H9 (cell line): ENCODE data around the gene MXD4. TPM values are rescaled to one million over a fixed set of nuclear protein-coding genes. Genes with fewer than 3 reads are reported as not detected.

Source experiments
- DNase-seq: peaks from one replicate; pipeline ENCODE4 v3.0.0-alpha.2; 2017
- H2AFZ ChIP-seq: one replicate; pipeline ENCODE4 v1.6.1; 2013; ENCODE audit warnings: mild to moderate bottlenecking, low read length, control low read depth, moderate library complexity
- H2AK5ac ChIP-seq: 2 replicates; pipeline ENCODE4 v1.6.1; 2013; ENCODE audit warnings: low read length, control low read depth, mixed read lengths; ENCODE audit not compliant: insufficient read length
- H2BK120ac ChIP-seq: one replicate; pipeline ENCODE4 v1.6.1; 2013; ENCODE audit warnings: low read depth, mild to moderate bottlenecking, low read length, control low read depth, inconsistent platforms; ENCODE audit not compliant: poor library complexity, severe bottlenecking
- H2BK12ac ChIP-seq: 2 replicates; pipeline ENCODE4 v1.6.1; 2013; ENCODE audit warnings: low read length, control low read depth, mixed read lengths, low read depth; ENCODE audit not compliant: insufficient read length
- H2BK15ac ChIP-seq: 2 replicates; pipeline ENCODE4 v1.6.1; 2013; ENCODE audit warnings: low read depth, low read length, control low read depth
- H2BK20ac ChIP-seq: one replicate; pipeline ENCODE4 v1.6.1; 2013; ENCODE audit warnings: low read depth, mild to moderate bottlenecking, low read length, control low read depth, inconsistent platforms; ENCODE audit not compliant: poor library complexity, severe bottlenecking
- H2BK5ac ChIP-seq: 2 replicates; pipeline ENCODE4 v1.6.1; 2013; ENCODE audit warnings: low read length, control low read depth, mixed read lengths; ENCODE audit not compliant: insufficient read length
- H3K14ac ChIP-seq: 2 replicates; pipeline ENCODE4 v1.6.1; 2013; ENCODE audit warnings: low read length, control low read depth; ENCODE audit not compliant: insufficient read depth
- H3K18ac ChIP-seq: 2 replicates; pipeline ENCODE4 v1.6.1; 2013; ENCODE audit warnings: low read depth, mild to moderate bottlenecking, mixed read lengths, low read length, control low read depth; ENCODE audit not compliant: insufficient read length
- H3K23ac ChIP-seq: 2 replicates; pipeline ENCODE4 v1.6.1; 2013; ENCODE audit warnings: low read length, control low read depth, mixed read lengths, low read depth; ENCODE audit not compliant: insufficient read length
- H3K23me2 ChIP-seq: 2 replicates; pipeline ENCODE4 v1.6.1; 2013; ENCODE audit warnings: low read depth, mild to moderate bottlenecking, mixed read lengths, low read length, control low read depth; ENCODE audit not compliant: insufficient read length, poor library complexity, severe bottlenecking
- H3K27ac ChIP-seq: 2 replicates; pipeline ENCODE4 v1.5.1; 2013; ENCODE audit warnings: low read length, control low read depth, mixed read lengths, low read depth; ENCODE audit not compliant: insufficient read length
- H3K27me3 ChIP-seq: 2 replicates; pipeline ENCODE4 v1.6.1; 2013; ENCODE audit warnings: low read length, control low read depth, inconsistent platforms; ENCODE audit not compliant: insufficient read depth
- H3K4ac ChIP-seq: 2 replicates; pipeline ENCODE4 v1.6.1; 2013; ENCODE audit warnings: low read depth, mild to moderate bottlenecking, control low read depth, inconsistent platforms, low read length, moderate library complexity
- H3K4me1 ChIP-seq: 2 replicates; pipeline ENCODE4 v1.6.1; 2013; ENCODE audit warnings: low read length, control low read depth, inconsistent platforms; ENCODE audit not compliant: insufficient read depth
- H3K4me2 ChIP-seq: 2 replicates; pipeline ENCODE4 v1.6.1; 2013; ENCODE audit warnings: low read length, control low read depth, mixed read lengths; ENCODE audit not compliant: insufficient read length, insufficient read depth
- H3K56ac ChIP-seq: 2 replicates; pipeline ENCODE4 v1.6.1; 2013; ENCODE audit warnings: low read depth, mild to moderate bottlenecking, mixed read lengths, low read length, control low read depth; ENCODE audit not compliant: insufficient read length
- H3K79me1 ChIP-seq: 2 replicates; pipeline ENCODE4 v1.6.1; 2013; ENCODE audit warnings: low read depth, mild to moderate bottlenecking, moderate library complexity, low read length, control low read depth, inconsistent platforms; ENCODE audit not compliant: insufficient read depth, poor library complexity, severe bottlenecking
- H3K79me2 ChIP-seq: 2 replicates; pipeline ENCODE4 v1.6.1; 2013; ENCODE audit warnings: low read length, control low read depth, inconsistent platforms; ENCODE audit not compliant: insufficient read depth
- H3K9ac ChIP-seq: 2 replicates; pipeline ENCODE4 v1.6.1; 2013; ENCODE audit warnings: low read length, control low read depth, mixed read lengths; ENCODE audit not compliant: insufficient read length; ENCODE audit errors: extremely low read depth
- H3K9me3 ChIP-seq: one replicate; pipeline ENCODE4 v1.6.1; 2013; ENCODE audit warnings: low read depth, low read length, inconsistent platforms; ENCODE audit not compliant: control insufficient read depth
- H3T11ph ChIP-seq: one replicate; pipeline ENCODE4 v1.6.1; 2013; ENCODE audit warnings: mild to moderate bottlenecking, low read length, control low read depth, inconsistent platforms
- H4K20me1 ChIP-seq: one replicate; pipeline ENCODE4 v1.6.1; 2013; ENCODE audit not compliant: control insufficient read depth, insufficient read length, insufficient read depth
- H4K5ac ChIP-seq: 2 replicates; pipeline ENCODE4 v1.6.1; 2013; ENCODE audit warnings: low read depth, mild to moderate bottlenecking, mixed read lengths, low read length, control low read depth; ENCODE audit not compliant: insufficient read length
- H4K8ac ChIP-seq: replicated peaks from 2 replicates; pipeline ENCODE4 v1.6.1; 2013; ENCODE audit warnings: low read length, control low read depth, mixed read lengths, low read depth; ENCODE audit not compliant: insufficient read length
- H4K91ac ChIP-seq: 2 replicates; pipeline ENCODE4 v1.6.1; 2013; ENCODE audit warnings: low read depth, mild to moderate bottlenecking, moderate library complexity, mixed read lengths, low read length, control low read depth; ENCODE audit not compliant: insufficient read length
- H3K27ac Mint-ChIP-seq, 3 experiments: 2 replicates in 2 of 3; 3 replicates in 1 of 3; pipeline ENCODE4 v1.8.0; 2020 to 2021; ENCODE audit warnings: mixed read lengths in 3 of 3, mild to moderate bottlenecking in 1 of 3, moderate library complexity in 1 of 3
- H3K27me3 Mint-ChIP-seq: 2 replicates; pipeline ENCODE4 v1.8.0; 2021; ENCODE audit warnings: low read depth, mild to moderate bottlenecking, moderate library complexity, mixed read lengths
- H3K36me3 Mint-ChIP-seq, 3 experiments: 2 replicates in 2 of 3; 3 replicates in 1 of 3; pipeline ENCODE4 v1.8.0; 2020 to 2021; ENCODE audit warnings: low read depth in 3 of 3, mixed read lengths in 3 of 3; ENCODE audit not compliant: insufficient read depth in 1 of 3
- H3K4me1 Mint-ChIP-seq, 2 experiments: 2 replicates each; pipeline ENCODE4 v1.8.0; 2020; ENCODE audit warnings: mixed read lengths in 2 of 2
- H3K4me3 Mint-ChIP-seq, 2 experiments: 2 replicates in 1 of 2; 3 replicates in 1 of 2; pipeline ENCODE4 v1.8.0; 2020 to 2021; ENCODE audit warnings: mild to moderate bottlenecking in 2 of 2, mixed read lengths in 2 of 2, moderate library complexity in 1 of 2
- H3K9me3 Mint-ChIP-seq, 2 experiments: 2 replicates in 1 of 2; 3 replicates in 1 of 2; pipeline ENCODE4 v1.8.0; 2020; ENCODE audit warnings: mild to moderate bottlenecking in 2 of 2, mixed read lengths in 2 of 2, moderate library complexity in 1 of 2
- CTCF ChIP-seq: fragments of 200-600 bp; sonication (generic); conservative IDR thresholded peaks from 3 replicates; pipeline ENCODE4 v1.8.0; 2021; ENCODE audit warnings: antibody characterized with exemption, mild to moderate bottlenecking
- WGBS: extraction: QIAGEN DNeasy Blood & Tissue Kit; methylation state at CpG from one replicate; pipeline ENCODE4 v1.1.7; 2013; ENCODE audit warnings: missing lambda C conversion rate, low lambda C conversion rate, mixed read lengths; ENCODE audit not compliant: insufficient read length; ENCODE audit errors: extremely low coverage; 5-methylcytosine and 5-hydroxymethylcytosine counted together
- total RNA-seq: library from RNA; stranded (reverse); gene quantifications from 2 replicates; pipeline ENCODE4 v1.2.1, GENCODE V29; 2021

The MXD4 gene
- total RNA-seq, 1 experiment from 2014 or later: 24.1 TPM

GRCh38 chr4:2256781-2257191, 5.1 kb downstream of the MXD4 start:
- Histone ChIP-seq H3K27ac (no peak overlapping the region), H3K9ac (no peak overlapping the region), H2BK12ac (no peak overlapping the region), H3K4ac (no peak overlapping the region), H3K23ac (no peak overlapping the region), H2AFZ (no peak overlapping the region), H3K56ac (no peak overlapping the region), H4K8ac (no peak overlapping the region), H3T11ph (no peak overlapping the region), H2BK20ac (no peak overlapping the region), H3K79me2 (no peaks in the 10 kb centered on the region), H3K23me2 (peaks cover 9% of the 10 kb centered on the region), H2BK15ac (no peak overlapping the region), H3K27me3 (no peaks in the 10 kb centered on the region), H3K18ac (no peak overlapping the region), H4K5ac (no peak overlapping the region), H3K9me3 (no peaks in the 10 kb centered on the region), H2BK120ac (no peak overlapping the region), H3K79me1 (no peaks in the 10 kb centered on the region), H3K4me1 (no peaks in the 10 kb centered on the region), H4K20me1 (peaks cover 2% of the 10 kb centered on the region), H2BK5ac (no peak overlapping the region), H4K91ac (no peak overlapping the region), H2AK5ac (no peak overlapping the region), H3K4me2 (no peak overlapping the region), H3K14ac (no peak overlapping the region)
- Mint-ChIP-seq H3K4me1 (no peaks in the 10 kb centered on the region), H3K36me3 (peaks cover 5 to 18% (median 12%) of the 10 kb centered on the region in 3 experiments; a peak in 4 of 7 replicates), H3K4me3 (no peak overlapping the region), H3K27ac (peak overlapping the region in 2 of 3 experiments; percentile 19 to 61; a peak in 3 of 7 replicates), H3K27me3 (no peaks in the 10 kb centered on the region), H3K9me3 (no peaks in the 10 kb centered on the region)
- no peak for TF ChIP-seq CTCF
- WGBS: no CpG with 5 or more reads among the region's 12 CpGs
- DNase-seq: no peak
